DND-41 (cell line): ENCODE data around the gene STK11.

Experiments
- ATAC-seq: fragments of 200-7000 bp; cut with Tn5 transposase; 3 replicates; pipeline ENCODE4 v1.9.1; 2021; ENCODE audit warnings: low read depth; ENCODE audit not compliant: insufficient read depth
- DNase-seq: peaks from one replicate; pipeline ENCODE4 v3.0.0-alpha.2; 2020
- H2AFZ ChIP-seq: 2 replicates; pipeline ENCODE4 v1.6.0; 2012; ENCODE audit warnings: low read depth, low read length
- H3K27ac ChIP-seq: 2 replicates; pipeline ENCODE4 v1.5.1; 2012; ENCODE audit warnings: low read length, inconsistent platforms
- H3K27me3 ChIP-seq: fragments of 200-600 bp; sonication (generic); 2 replicates; pipeline ENCODE4 v1.6.0; 2012; ENCODE audit warnings: low read length, mild to moderate bottlenecking, inconsistent platforms; ENCODE audit not compliant: insufficient read depth, poor library complexity
- H3K36me3 ChIP-seq: 2 replicates; pipeline ENCODE4 v1.5.1; 2012; ENCODE audit warnings: low read length, inconsistent platforms; ENCODE audit not compliant: insufficient read depth
- H3K4me1 ChIP-seq: 2 replicates; pipeline ENCODE4 v1.5.1; 2012; ENCODE audit warnings: mild to moderate bottlenecking, low read length; ENCODE audit not compliant: insufficient read depth
- H3K4me2 ChIP-seq: 2 replicates; pipeline ENCODE4 v1.6.0; 2012; ENCODE audit warnings: mild to moderate bottlenecking, moderate library complexity, low read length, inconsistent platforms; ENCODE audit not compliant: insufficient read depth
- H3K4me3 ChIP-seq, 2 experiments: fragments of 200-600 bp in 1 of 2; shearing (Covaris generic) in 1 of 2; 2 replicates each; pipeline ENCODE4 v1.5.1; 2012 to 2016; ENCODE audit warnings: inconsistent platforms in 2 of 2, low read length in 2 of 2, mild to moderate bottlenecking in 2 of 2, low read depth in 1 of 2, moderate library complexity in 1 of 2
- H3K79me2 ChIP-seq: 2 replicates; pipeline ENCODE4 v1.6.0; 2012; ENCODE audit warnings: low read length, inconsistent platforms; ENCODE audit not compliant: insufficient read depth
- H3K9ac ChIP-seq: 2 replicates; pipeline ENCODE4 v1.6.0; 2012; ENCODE audit warnings: low read depth, mild to moderate bottlenecking, inconsistent platforms, low read length, moderate library complexity
- H3K9me3 ChIP-seq: 2 replicates; pipeline ENCODE4 v1.5.1; 2012; ENCODE audit warnings: low read length, moderate library complexity, mild to moderate bottlenecking, inconsistent platforms; ENCODE audit not compliant: insufficient read depth, severe bottlenecking
- H4K20me1 ChIP-seq: 2 replicates; pipeline ENCODE4 v1.6.0; 2012; ENCODE audit warnings: low read length; ENCODE audit not compliant: insufficient read depth
- CTCF ChIP-seq: IDR thresholded peaks from 2 replicates; pipeline ENCODE4 v1.5.1; 2012; ENCODE audit warnings: borderline replicate concordance, low read length, moderate library complexity, mild to moderate bottlenecking; ENCODE audit not compliant: poor library complexity, severe bottlenecking; ENCODE audit errors: extremely low read depth
- EZH2 ChIP-seq: IDR thresholded peaks from 3 replicates; pipeline ENCODE4 v1.6.1; 2012; ENCODE audit warnings: borderline replicate concordance, low read depth, mild to moderate bottlenecking, moderate library complexity, low read length, inconsistent platforms; ENCODE audit not compliant: severe bottlenecking

Gene STK11

GRCh38 chr19:1252221-1252820 is 46.7 kb downstream of the STK11 start:
- no peak for TF ChIP-seq EZH2
- no peaks in the 10 kb centered on the region for H3K9me3 ChIP-seq
- H2AFZ ChIP-seq, result no peak overlapping the region
- no peaks in the 10 kb centered on the region for H3K27me3 ChIP-seq
- H3K36me3 ChIP-seq, result peaks cover 46% of the 10 kb centered on the region
- peaks cover 55% of the 10 kb centered on the region for H3K79me2 ChIP-seq
- peak overlapping the region; percentile 29 for H3K27ac ChIP-seq
- peaks cover 55% of the 10 kb centered on the region for H4K20me1 ChIP-seq
- H3K9ac ChIP-seq, result peak overlapping the region; percentile 41
- peaks cover 57% of the 10 kb centered on the region for H3K4me1 ChIP-seq
- ATAC-seq (no peak), DNase-seq (peak; percentile 70)
- H3K4me2 ChIP-seq, result peak overlapping the region; percentile 77
- peak overlapping the region in 1 of 2 experiments; percentile 44; a peak in 2 of 4 replicates for H3K4me3 ChIP-seq

GRCh38 chr19:1252821-1253513 is 47.4 kb downstream of the STK11 start:
- Histone ChIP-seq H3K4me1 (peaks cover 63% of the 10 kb centered on the region), H3K27ac (peak overlapping the region; percentile 70), H3K9me3 (no peaks in the 10 kb centered on the region), H3K4me3 (peak overlapping the region in 1 of 2 experiments; percentile 44; a peak in 2 of 4 replicates), H3K27me3 (no peaks in the 10 kb centered on the region), H3K9ac (peak overlapping the region; percentile 41), H3K36me3 (peaks cover 52% of the 10 kb centered on the region), H3K4me2 (peak overlapping the region; percentile 77), H4K20me1 (peaks cover 55% of the 10 kb centered on the region), H3K79me2 (peaks cover 55% of the 10 kb centered on the region), H2AFZ (no peak overlapping the region)
- peak; percentile 96 for DNase-seq
- peak; percentile 17 for TF ChIP-seq CTCF
- TF ChIP-seq EZH2, result no peak
- peak; percentile 71 for ATAC-seq

- DNase-seq, result no peak
Measured at GRCh38 chr19:1253514-1254080, 48.0 kb downstream of the STK11 start.

More at GRCh38 chr19:1253514-1254080, 48.0 kb downstream of the STK11 start:
- Histone ChIP-seq H3K4me1 (peaks cover 67% of the 10 kb centered on the region), H3K36me3 (peaks cover 57% of the 10 kb centered on the region), H3K4me3 (peak overlapping the region in 1 of 2 experiments; percentile 38; a peak in 2 of 4 replicates), H4K20me1 (peaks cover 55% of the 10 kb centered on the region), H3K79me2 (peaks cover 55% of the 10 kb centered on the region), H3K4me2 (peak overlapping the region; percentile 77), H3K27me3 (no peaks in the 10 kb centered on the region), H3K9me3 (no peaks in the 10 kb centered on the region), H3K27ac (peak overlapping the region; percentile 70), H3K9ac (peak overlapping the region; percentile 41), H2AFZ (no peak overlapping the region)
- TF ChIP-seq CTCF (no peak), EZH2 (no peak)
- ATAC-seq, result no peak
